IgD-negative memory B cell (primary cell): ENCODE measurements around the gene DIP2B. TPM values are rescaled to one million over a fixed set of nuclear protein-coding genes. Genes with fewer than 3 reads are reported as not detected.
"Not testable (repeated sequence)": the region's sequence is repeated elsewhere in the genome, so short reads cannot be mapped to it uniquely, and the experiment has no call there.

Experiments
- H3K27ac Mint-ChIP-seq, 3 donors: one replicate each; pipeline ENCODE4 v1.8.0; 2020 to 2022; ENCODE audit warnings: mild to moderate bottlenecking in 3 of 3, mixed read lengths in 3 of 3, moderate library complexity in 1 of 3
- H3K27me3 Mint-ChIP-seq: one replicate; pipeline ENCODE4 v1.8.0; 2021; ENCODE audit warnings: mixed read lengths
- H3K36me3 Mint-ChIP-seq: one replicate; pipeline ENCODE4 v1.8.0; 2020; ENCODE audit warnings: mild to moderate bottlenecking, mixed read lengths
- H3K4me1 Mint-ChIP-seq, 3 donors: one replicate each; pipeline ENCODE4 v1.8.0; 2020 to 2022; ENCODE audit warnings: mixed read lengths in 3 of 3, mild to moderate bottlenecking in 1 of 3
- H3K4me3 Mint-ChIP-seq, 4 donors: one replicate each; pipeline ENCODE4 v1.8.0; 2020 to 2022; ENCODE audit warnings: mild to moderate bottlenecking in 4 of 4, mixed read lengths in 4 of 4, moderate library complexity in 3 of 4
- H3K9me3 Mint-ChIP-seq, 3 donors: one replicate each; pipeline ENCODE4 v1.8.0; 2020 to 2021; ENCODE audit warnings: mixed read lengths in 3 of 3, mild to moderate bottlenecking in 1 of 3
- polyA plus RNA-seq: library from polyadenylated mRNA; unstranded; fragments of 300-500 nt; fragmentation: Illumina TruSeq; gene quantifications from one replicate; pipeline ENCODE4 v1.2.3, GENCODE V29; 2021

Gene DIP2B
- polyA plus RNA-seq, 1 donor from 2014 or later = 16.4 TPM

- peaks cover 7% of the 10 kb centered on the region for H3K36me3 Mint-ChIP-seq
- peaks cover 0 to 23% (median 20%) of the 10 kb centered on the region in 3 donors for H3K4me1 Mint-ChIP-seq
- H3K27me3 Mint-ChIP-seq = no peaks in the 10 kb centered on the region
- no peak overlapping the region for H3K27ac Mint-ChIP-seq
- no peaks in the 10 kb centered on the region for H3K9me3 Mint-ChIP-seq
- no peak overlapping the region for H3K4me3 Mint-ChIP-seq
Observed at GRCh38 chr12:50655374-50655921, 150.7 kb downstream of the DIP2B start.

GRCh38 chr12:50659260-50659659 is 154.5 kb downstream of the DIP2B start:
- Mint-ChIP-seq H3K36me3 (peaks cover 8% of the 10 kb centered on the region), H3K4me1 (peaks cover 2 to 16% (median 7%) of the 10 kb centered on the region in 3 donors), H3K4me3 (no peak overlapping the region), H3K27me3 (no peaks in the 10 kb centered on the region), H3K9me3 (no peaks in the 10 kb centered on the region), H3K27ac (no peak overlapping the region)

GRCh38 chr12:50659690-50660424 is 155.1 kb downstream of the DIP2B start:
- peaks cover 5 to 12% (median 7%) of the 10 kb centered on the region in 3 donors for H3K4me1 Mint-ChIP-seq
- H3K27me3 Mint-ChIP-seq = no peaks in the 10 kb centered on the region
- H3K36me3 Mint-ChIP-seq = peaks cover 8% of the 10 kb centered on the region
- no peak overlapping the region for H3K27ac Mint-ChIP-seq
- H3K9me3 Mint-ChIP-seq = no peaks in the 10 kb centered on the region
- no peak overlapping the region for H3K4me3 Mint-ChIP-seq

- H3K4me1 Mint-ChIP-seq = peaks cover 5 to 7% (median 7%) of the 10 kb centered on the region in 3 donors
- no peak overlapping the region for H3K27ac Mint-ChIP-seq
- H3K9me3 Mint-ChIP-seq = no peaks in the 10 kb centered on the region
- H3K27me3 Mint-ChIP-seq = no peaks in the 10 kb centered on the region
- H3K4me3 Mint-ChIP-seq = no peak overlapping the region
- H3K36me3 Mint-ChIP-seq = peaks cover 8% of the 10 kb centered on the region
Observed at GRCh38 chr12:50660425-50660822, 155.6 kb downstream of the DIP2B start.

- Mint-ChIP-seq H3K4me3 (no peak overlapping the region), H3K27me3 (no peaks in the 10 kb centered on the region), H3K27ac (no peak overlapping the region), H3K9me3 (no peaks in the 10 kb centered on the region), H3K4me1 (peaks cover 5 to 12% (median 5%) of the 10 kb centered on the region in 3 donors), H3K36me3 (peaks cover 9% of the 10 kb centered on the region)
Observed at GRCh38 chr12:50661300-50662115, 156.7 kb downstream of the DIP2B start.

GRCh38 chr12:50662116-50662510 is 157.3 kb downstream of the DIP2B start:
- no peak overlapping the region for H3K27ac Mint-ChIP-seq
- no peaks in the 10 kb centered on the region for H3K9me3 Mint-ChIP-seq
- H3K4me1 Mint-ChIP-seq = peaks cover 5 to 12% (median 5%) of the 10 kb centered on the region in 3 donors

GRCh38 chr12:50665170-50665569 is 160.4 kb downstream of the DIP2B start:
- H3K27ac Mint-ChIP-seq = no peak overlapping the region
- H3K4me3 Mint-ChIP-seq = no peak overlapping the region
- peaks cover 0 to 7% (median 7%) of the 10 kb centered on the region in 3 donors for H3K4me1 Mint-ChIP-seq
- H3K27me3 Mint-ChIP-seq = no peaks in the 10 kb centered on the region
- H3K36me3 Mint-ChIP-seq = peaks cover 4% of the 10 kb centered on the region
- no peaks in the 10 kb centered on the region for H3K9me3 Mint-ChIP-seq

More at GRCh38 chr12:50662116-50662510, 157.3 kb downstream of the DIP2B start:
- H3K27me3 Mint-ChIP-seq = no peaks in the 10 kb centered on the region
- H3K4me3 Mint-ChIP-seq = no peak overlapping the region
- H3K36me3 Mint-ChIP-seq = peaks cover 9% of the 10 kb centered on the region

- Mint-ChIP-seq H3K4me3 (no peak overlapping the region), H3K36me3 (peaks cover 1% of the 10 kb centered on the region), H3K27ac (peak overlapping the region in 1 of 3 donors; percentile 73), H3K27me3 (no peaks in the 10 kb centered on the region), H3K4me1 (peaks cover 0 to 7% (median 7%) of the 10 kb centered on the region in 3 donors), H3K9me3 (no peaks in the 10 kb centered on the region)
Observed at GRCh38 chr12:50665609-50666008, 160.8 kb downstream of the DIP2B start.

- Mint-ChIP-seq H3K27ac (peak overlapping the region in 1 of 3 donors; percentile 73), H3K9me3 (no peaks in the 10 kb centered on the region), H3K36me3 (peaks cover 1% of the 10 kb centered on the region), H3K4me1 (peaks cover 0 to 7% (median 7%) of the 10 kb centered on the region in 3 donors), H3K27me3 (no peaks in the 10 kb centered on the region), H3K4me3 (no peak overlapping the region)
Observed at GRCh38 chr12:50666023-50666422, 161.2 kb downstream of the DIP2B start.

- Mint-ChIP-seq H3K9me3 (no peaks in the 10 kb centered on the region), H3K36me3 (peaks cover 3% of the 10 kb centered on the region)
Observed at GRCh38 chr12:50672158-50672557, 167.4 kb downstream of the DIP2B start.

GRCh38 chr12:50676756-50677155 is 172.0 kb downstream of the DIP2B start:
- Mint-ChIP-seq H3K27ac (no peak overlapping the region), H3K9me3 (no peaks in the 10 kb centered on the region)

More at GRCh38 chr12:50672158-50672557, 167.4 kb downstream of the DIP2B start:
- Mint-ChIP-seq H3K27ac (no peak overlapping the region), H3K4me1 (peaks cover 0 to 2% (median 2%) of the 10 kb centered on the region in 3 donors), H3K27me3 (no peaks in the 10 kb centered on the region), H3K4me3 (no peak overlapping the region)

GRCh38 chr12:50677858-50678257 is 173.1 kb downstream of the DIP2B start:
- H3K27me3 Mint-ChIP-seq = no peaks in the 10 kb centered on the region
- H3K27ac Mint-ChIP-seq = no peak overlapping the region
- no peak overlapping the region for H3K4me3 Mint-ChIP-seq
- H3K36me3 Mint-ChIP-seq = peaks cover 2% of the 10 kb centered on the region
- H3K4me1 Mint-ChIP-seq = no peaks in the 10 kb centered on the region
- no peaks in the 10 kb centered on the region for H3K9me3 Mint-ChIP-seq

More at GRCh38 chr12:50676756-50677155, 172.0 kb downstream of the DIP2B start:
- no peak overlapping the region for H3K4me3 Mint-ChIP-seq
- H3K27me3 Mint-ChIP-seq = no peaks in the 10 kb centered on the region
- peaks cover 5% of the 10 kb centered on the region for H3K36me3 Mint-ChIP-seq
- no peaks in the 10 kb centered on the region for H3K4me1 Mint-ChIP-seq

GRCh38 chr12:50678650-50679365 is 174.0 kb downstream of the DIP2B start:
- no peak overlapping the region for H3K27ac Mint-ChIP-seq
- no peaks in the 10 kb centered on the region for H3K27me3 Mint-ChIP-seq
- H3K4me1 Mint-ChIP-seq = no peaks in the 10 kb centered on the region
- H3K36me3 Mint-ChIP-seq = peaks cover 2% of the 10 kb centered on the region
- no peak overlapping the region for H3K4me3 Mint-ChIP-seq
- H3K9me3 Mint-ChIP-seq = no peaks in the 10 kb centered on the region

- Mint-ChIP-seq H3K27ac (no peak overlapping the region), H3K36me3 (peaks cover 2% of the 10 kb centered on the region), H3K4me3 (no peak overlapping the region), H3K9me3 (no peaks in the 10 kb centered on the region), H3K27me3 (no peaks in the 10 kb centered on the region), H3K4me1 (no peaks in the 10 kb centered on the region)
Observed at GRCh38 chr12:50679612-50680011, 174.8 kb downstream of the DIP2B start.

GRCh38 chr12:50681064-50681463 is 176.3 kb downstream of the DIP2B start:
- H3K36me3 Mint-ChIP-seq, H3K4me1 Mint-ChIP-seq, H3K4me3 Mint-ChIP-seq, H3K27me3 Mint-ChIP-seq, H3K9me3 Mint-ChIP-seq: not testable (repeated sequence)
- H3K27ac Mint-ChIP-seq = peak overlapping the region in 2 of 3 donors; percentile 35 to 39
